CD4-positive, alpha-beta T cell treated with Interleukin-15 for 4 hours (primary cell): ENCODE measurements around the gene CASQ1.

ENCODE experiments used
- DNase-seq: peaks from one replicate; pipeline ENCODE4 v3.0.0-alpha.2; 2020; ENCODE audit warnings: low spot score

Gene CASQ1

GRCh38 chr1:160226623-160227022, 36.2 kb downstream of the CASQ1 start:
- no peak for DNase-seq

GRCh38 chr1:160227034-160227433, 36.7 kb downstream of the CASQ1 start:
- DNase-seq: no peak

GRCh38 chr1:160227561-160227960, 37.2 kb downstream of the CASQ1 start:
- no peak for DNase-seq

GRCh38 chr1:160228431-160228830, 38.1 kb downstream of the CASQ1 start:
- no peak for DNase-seq

GRCh38 chr1:160232911-160233310, 42.5 kb downstream of the CASQ1 start:
- DNase-seq: no peak

GRCh38 chr1:160236806-160237205, 46.4 kb downstream of the CASQ1 start:
- DNase-seq: no peak

GRCh38 chr1:160237558-160237957, 47.2 kb downstream of the CASQ1 start:
- no peak for DNase-seq

- no peak for DNase-seq
These were observed 48.0 kb downstream of the CASQ1 start for GRCh38 chr1:160238408-160238807.

GRCh38 chr1:160239582-160240299, 49.4 kb downstream of the CASQ1 start:
- no peak for DNase-seq

- DNase-seq: no peak
These were observed 53.4 kb downstream of the CASQ1 start for GRCh38 chr1:160243767-160244166.

- DNase-seq: no peak
These were observed 53.8 kb downstream of the CASQ1 start for GRCh38 chr1:160244209-160244608.

- DNase-seq: no peak
These were observed 55.1 kb downstream of the CASQ1 start for GRCh38 chr1:160245434-160245833.

- DNase-seq: no peak
These were observed 56.7 kb downstream of the CASQ1 start for GRCh38 chr1:160247053-160247452.

GRCh38 chr1:160251011-160251410, 60.6 kb downstream of the CASQ1 start:
- no peak for DNase-seq
